Ectodermal cell (in vitro differentiated cells): Measurements from ENCODE around the gene GPR6. TPM values are rescaled to one million over a fixed set of nuclear protein-coding genes. Genes with fewer than 3 reads are reported as not detected.

Source experiments
- H3K27ac ChIP-seq: 2 replicates; pipeline ENCODE4 v1.7.0; 2013; ENCODE audit warnings: mild to moderate bottlenecking, low read depth, low read length; ENCODE audit not compliant: insufficient read depth, poor library complexity, severe bottlenecking
- H3K27me3 ChIP-seq: 2 replicates; pipeline ENCODE4 v1.7.0; 2013; ENCODE audit warnings: mild to moderate bottlenecking, low read length; ENCODE audit not compliant: insufficient read depth, control insufficient read depth, poor library complexity, severe bottlenecking
- H3K36me3 ChIP-seq: one replicate; pipeline ENCODE4 v1.7.0; 2013; ENCODE audit warnings: low read length; ENCODE audit not compliant: control insufficient read depth, insufficient read depth
- H3K4me1 ChIP-seq: one replicate; pipeline ENCODE4 v1.7.0; 2013; ENCODE audit warnings: low read length; ENCODE audit not compliant: control insufficient read depth, insufficient read depth
- H3K4me3 ChIP-seq: 2 replicates; pipeline ENCODE4 v1.7.0; 2013; ENCODE audit warnings: low read depth, low read length, control low read depth; ENCODE audit not compliant: insufficient read depth
- H3K9me3 ChIP-seq: 2 replicates; pipeline ENCODE4 v1.7.0; 2013; ENCODE audit warnings: mild to moderate bottlenecking, low read length, moderate library complexity; ENCODE audit not compliant: control insufficient read depth
- WGBS, 2 experiments: methylation state at CpG; one replicate each; pipeline ENCODE4 v1.1.7; 2013; ENCODE audit warnings: missing lambda C conversion rate in 2 of 2; 5-methylcytosine and 5-hydroxymethylcytosine counted together
- polyA plus RNA-seq, 4 experiments: library from polyadenylated mRNA; stranded (reverse); fragments of 50-300 nt; gene quantifications; one replicate each; pipeline ENCODE4 v1.2.3, GENCODE V29; 2013

Gene GPR6
- polyA plus RNA-seq (2013, experiment 1 of 4): not detected
- polyA plus RNA-seq (2013, experiment 2 of 4): not detected
- not detected for polyA plus RNA-seq (2013, experiment 3 of 4)
- polyA plus RNA-seq (2013, experiment 4 of 4): not detected

DNA sequence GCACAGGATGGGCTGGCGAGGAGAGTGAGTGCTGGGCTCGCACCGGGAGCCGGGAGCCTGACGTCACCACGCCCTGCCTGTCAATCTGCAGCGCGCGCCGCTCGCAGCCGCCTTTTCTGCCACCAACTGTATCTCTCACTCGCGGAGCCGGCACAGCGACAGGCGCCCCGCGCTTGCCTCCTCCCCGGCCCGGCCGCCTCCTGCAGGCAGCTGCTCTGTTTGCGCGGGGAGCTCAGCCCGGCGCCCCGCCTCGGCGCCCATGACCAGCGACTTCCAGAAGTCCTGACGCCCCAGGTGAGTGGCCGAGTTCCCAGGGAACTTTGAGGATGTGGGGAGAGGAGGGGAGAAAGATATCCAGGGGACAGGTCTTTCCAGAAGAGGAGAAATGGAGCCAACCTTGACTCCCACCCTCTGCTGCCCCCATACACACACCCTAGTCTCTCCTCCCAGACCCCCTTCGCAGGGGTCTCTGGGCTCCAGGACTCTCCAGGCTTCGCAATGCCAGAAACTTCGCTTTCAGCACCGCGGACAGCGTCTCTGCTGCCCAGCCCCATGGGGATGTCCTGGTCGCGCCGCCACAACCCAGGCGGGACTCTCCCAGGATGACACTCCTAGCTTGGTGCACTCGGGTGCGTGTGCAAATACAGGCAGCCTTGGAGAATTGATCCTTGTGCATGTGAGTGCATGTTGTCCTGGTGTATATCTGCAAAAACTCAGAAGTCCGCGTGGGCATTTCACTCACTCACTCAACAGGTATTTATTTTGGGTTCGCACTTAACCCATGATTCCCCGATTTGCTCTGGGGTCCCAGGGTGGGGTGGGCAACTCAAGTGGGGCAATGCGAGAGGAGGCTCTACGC, at the start of gene GPR6:
Gene GPR6, plus strand, starts transcription at position 138 of the 859 bp plus-strand sequence. CDS start 802 bp downstream, outside the sequence.
- Histone ChIP-seq H3K27ac (no peak within 1 kb of the TSS), H3K4me1 (peaks cover 7% of the 10 kb centered on the region), H3K4me3 (peak within 1 kb of the TSS; percentile 44), H3K36me3 (no peaks in the 10 kb centered on the region), H3K27me3 (peaks cover 64% of the 10 kb centered on the region), H3K9me3 (no peaks in the 10 kb centered on the region)
- WGBS, 2 experiments: 1% methylated on average over 50 of the region's 50 CpGs

- 93 to 95% methylated on average over 8 of the region's 8 CpGs for WGBS, 2 experiments
- Histone ChIP-seq H3K4me3 (no peak overlapping the region), H3K4me1 (no peaks in the 10 kb centered on the region), H3K36me3 (no peaks in the 10 kb centered on the region), H3K27me3 (no peaks in the 10 kb centered on the region), H3K27ac (no peak overlapping the region), H3K9me3 (no peaks in the 10 kb centered on the region)
Measured at GRCh38 chr6:109934293-109934692, 43.8 kb upstream of the GPR6 start.

- WGBS, 2 experiments: 92 to 94% methylated on average over 2 of the region's 2 CpGs
- no peak overlapping the region for H3K27ac ChIP-seq
- no peaks in the 10 kb centered on the region for H3K27me3 ChIP-seq
- H3K9me3 ChIP-seq: no peaks in the 10 kb centered on the region
- H3K4me3 ChIP-seq: no peak overlapping the region
- no peaks in the 10 kb centered on the region for H3K36me3 ChIP-seq
- no peaks in the 10 kb centered on the region for H3K4me1 ChIP-seq
Measured at GRCh38 chr6:109939654-109940053, 38.5 kb upstream of the GPR6 start.

DNA sequence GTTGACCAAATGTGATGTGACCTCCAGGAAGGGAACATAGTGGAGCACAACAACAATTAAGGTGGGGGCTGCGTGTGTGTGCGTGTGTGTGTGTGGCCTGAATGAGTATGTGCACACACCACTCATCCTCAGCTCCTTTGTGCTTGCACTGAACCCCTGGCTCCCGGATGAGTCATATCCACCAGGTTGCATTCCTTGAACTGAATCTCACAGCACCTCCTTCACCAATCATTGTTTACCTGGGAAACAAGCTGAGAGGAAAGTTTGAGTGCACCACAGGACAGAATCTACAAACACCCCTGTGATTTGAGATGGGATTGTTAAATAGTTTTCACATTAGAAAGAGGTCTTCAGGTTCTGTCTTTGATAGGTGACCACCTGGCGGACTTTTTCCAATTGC, 33.7 kb upstream of the GPR6 start:
- H3K27ac ChIP-seq: no peak overlapping the region
- WGBS, 2 experiments: 46 to 64% methylated on average over 4 of the region's 4 CpGs
- no peaks in the 10 kb centered on the region for H3K27me3 ChIP-seq
- H3K36me3 ChIP-seq: no peaks in the 10 kb centered on the region
- H3K4me3 ChIP-seq: no peak overlapping the region
- no peaks in the 10 kb centered on the region for H3K4me1 ChIP-seq
- no peaks in the 10 kb centered on the region for H3K9me3 ChIP-seq

DNA sequence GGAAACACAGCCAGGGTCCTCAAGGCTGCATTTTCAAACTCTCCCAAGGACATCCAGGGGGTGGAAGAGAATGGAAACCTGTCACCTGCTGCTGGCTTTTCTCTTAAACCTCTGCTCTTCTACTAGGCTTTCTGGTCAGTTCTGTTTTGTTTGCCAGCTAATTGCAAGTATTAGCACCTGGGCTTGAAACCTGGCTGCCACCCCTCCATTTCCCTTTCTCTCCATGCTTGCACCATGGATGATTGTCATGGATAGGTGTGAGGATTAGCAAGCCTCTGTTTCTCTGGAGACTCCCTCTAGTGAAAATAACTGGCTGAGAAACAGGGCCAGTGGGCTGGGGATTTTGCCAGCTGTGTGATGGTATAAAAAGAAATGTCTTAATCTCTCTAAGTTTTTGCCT, 33.0 kb upstream of the GPR6 start:
- H3K27ac ChIP-seq: no peak overlapping the region
- H3K27me3 ChIP-seq: no peaks in the 10 kb centered on the region
- H3K4me3 ChIP-seq: no peak overlapping the region

GRCh38 chr6:109946979-109947378, 31.1 kb upstream of the GPR6 start:
- Histone ChIP-seq H3K27ac (no peak overlapping the region), H3K4me3 (no peak overlapping the region), H3K27me3 (no peaks in the 10 kb centered on the region), H3K4me1 (no peaks in the 10 kb centered on the region), H3K9me3 (no peaks in the 10 kb centered on the region), H3K36me3 (no peaks in the 10 kb centered on the region)
- WGBS, 2 experiments: 93% methylated on average over 4 of the region's 4 CpGs

More for the DNA sequence above, 33.0 kb upstream of the GPR6 start:
- Histone ChIP-seq H3K36me3 (no peaks in the 10 kb centered on the region), H3K4me1 (no peaks in the 10 kb centered on the region), H3K9me3 (no peaks in the 10 kb centered on the region)

DNA sequence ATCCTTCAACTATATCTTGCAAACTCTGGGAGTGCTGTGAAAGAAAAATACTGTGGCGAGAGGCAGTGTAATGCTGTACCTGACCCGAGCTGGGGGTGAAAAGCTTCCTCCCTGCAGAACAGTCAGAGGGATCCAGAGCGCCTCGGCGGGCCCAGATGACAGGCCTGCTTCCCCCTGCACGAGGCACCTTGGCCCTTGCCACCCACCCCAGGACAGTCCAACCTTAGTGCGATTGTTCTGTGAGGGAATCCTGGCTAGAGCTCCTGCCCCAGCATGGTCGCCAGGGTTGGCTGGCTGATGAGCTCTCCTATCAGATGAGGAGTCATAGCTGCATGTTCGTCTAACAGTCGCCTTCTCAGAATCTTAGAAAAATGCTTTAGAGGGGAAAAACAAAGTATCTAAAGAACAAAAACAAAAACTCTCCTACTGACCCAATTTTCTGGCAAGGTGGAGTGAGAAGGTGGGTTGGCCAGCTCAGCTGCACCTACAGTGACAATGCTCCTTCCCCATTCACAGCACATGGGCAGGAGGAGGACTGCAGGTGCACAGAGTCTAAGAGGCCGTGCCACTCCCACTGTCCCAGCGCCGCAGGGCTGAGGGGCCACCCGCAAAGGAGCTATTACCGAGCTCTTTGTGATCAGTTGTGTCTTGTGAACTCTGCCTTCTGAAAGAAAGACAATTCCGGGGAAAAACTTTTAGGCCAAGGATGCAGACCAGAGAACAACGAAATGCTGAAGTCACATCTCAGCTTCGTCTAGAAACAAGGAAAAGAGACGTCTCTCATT, 28.6 kb upstream of the GPR6 start:
- Histone ChIP-seq H3K4me1 (no peaks in the 10 kb centered on the region), H3K4me3 (no peak overlapping the region), H3K27me3 (no peaks in the 10 kb centered on the region), H3K9me3 (no peaks in the 10 kb centered on the region), H3K36me3 (no peaks in the 10 kb centered on the region), H3K27ac (no peak overlapping the region)
- WGBS, 2 experiments: 91 to 92% methylated on average over 19 of the region's 19 CpGs

DNA sequence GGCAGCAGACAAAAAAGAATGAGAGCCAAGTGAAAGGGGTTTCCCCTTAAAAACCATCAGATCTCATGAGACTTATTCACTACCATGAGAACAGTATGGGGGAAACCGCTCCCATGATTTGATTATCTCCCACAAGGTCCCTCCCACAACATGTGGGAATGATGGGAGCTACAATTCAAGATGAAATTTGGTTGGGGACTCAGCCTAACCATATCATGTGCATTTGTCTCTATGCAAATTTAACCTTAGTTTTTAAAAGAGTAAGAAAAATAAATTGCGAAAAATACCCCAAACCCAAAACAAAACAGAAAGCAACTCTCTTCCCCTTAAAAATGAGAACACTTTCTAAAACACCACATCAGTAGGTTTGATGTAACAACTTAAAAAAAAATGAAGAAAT, 22.6 kb upstream of the GPR6 start:
- WGBS, 2 experiments: 94 to 100% methylated on average over 1 to 2 of the region's 2 CpGs
- H3K9me3 ChIP-seq: no peaks in the 10 kb centered on the region
- H3K4me3 ChIP-seq: no peak overlapping the region
- no peaks in the 10 kb centered on the region for H3K4me1 ChIP-seq
- H3K27me3 ChIP-seq: no peaks in the 10 kb centered on the region
- H3K27ac ChIP-seq: no peak overlapping the region
- no peaks in the 10 kb centered on the region for H3K36me3 ChIP-seq

GRCh38 chr6:109958626-109959025, 19.5 kb upstream of the GPR6 start:
- H3K9me3 ChIP-seq: no peaks in the 10 kb centered on the region
- no peak overlapping the region for H3K27ac ChIP-seq
- H3K27me3 ChIP-seq: no peaks in the 10 kb centered on the region
- no peak overlapping the region for H3K4me3 ChIP-seq
- WGBS, 2 experiments: 83 to 94% methylated on average over 1 of the region's 1 CpG
- H3K4me1 ChIP-seq: no peaks in the 10 kb centered on the region
- no peaks in the 10 kb centered on the region for H3K36me3 ChIP-seq

GRCh38 chr6:109961611-109962041, 16.5 kb upstream of the GPR6 start:
- Histone ChIP-seq H3K27ac (no peak overlapping the region), H3K4me3 (no peak overlapping the region), H3K9me3 (no peaks in the 10 kb centered on the region), H3K27me3 (no peaks in the 10 kb centered on the region), H3K4me1 (no peaks in the 10 kb centered on the region), H3K36me3 (no peaks in the 10 kb centered on the region)
- WGBS, 2 experiments: 95 to 96% methylated on average over 5 of the region's 5 CpGs
